ENCODE results near the gene CRYGA. TPM values are rescaled to one million over a fixed set of nuclear protein-coding genes. Genes with fewer than 3 reads are reported as not detected.

The CRYGA gene
- polyA plus RNA-seq, 1 of the 3 experiments (the other 2 are of a cell fraction): not detected

GRCh38 chr2:208174144-208174543, 10.8 kb upstream of the CRYGA start:
- Histone ChIP-seq H3F3A (replicated peaks; ENCODE audit: insufficient read depth) (peaks cover 6% of the 10 kb centered on the region), H3K9me2 (no peaks in the 10 kb centered on the region), H3K4me1 (ENCODE audit: control insufficient read depth in 1 of 2, insufficient read depth in 2 of 2, low read depth in 1 of 2, low read length in 1 of 2) (no peaks in the 10 kb centered on the region; a peak in 2 of 4 replicates), H3K9me3 (no peaks in the 10 kb centered on the region), H4K20me1 (ENCODE audit: insufficient read depth) (no peaks in the 10 kb centered on the region), H3K4me3 (ENCODE audit: low read depth in 2 of 2, low read length in 1 of 2) (no peak overlapping the region), H3K9ac (no peak overlapping the region), H3K36me3 (replicated peaks in 1 of 2; ENCODE audit: control insufficient read depth in 1 of 2, insufficient read depth in 2 of 2, low read length in 1 of 2) (no peaks in the 10 kb centered on the region), H3K79me2 (ENCODE audit: insufficient read depth) (no peaks in the 10 kb centered on the region), H3K27me3 (ENCODE audit: insufficient read depth) (no peaks in the 10 kb centered on the region), H3K4me2 (no peak overlapping the region), H3K27ac (ENCODE audit: low read depth in 2 of 2, low read length in 1 of 2) (no peak overlapping the region), H2AFZ (ENCODE audit: low read depth) (no peak overlapping the region)
- CTCF ChIA-PET: interaction anchor here (1.0 to 4.2 kb wide), 15 partner anchors 9 to 425 kb away, joined by 3 to 81 read pairs (median 7); partner anchors contain the start of genes CRYGA and IDH1
- POLR2A ChIA-PET: no interaction called here
- 90% methylated on average over 9 of the region's 9 CpGs for WGBS (ENCODE audit: low lambda C conversion rate)
- TF ChIP-seq FOSL2 (IDR thresholded peaks at IDR 0.05; ENCODE audit: borderline replicate concordance, low read depth): no peak
- no peak for TF ChIP-seq RAD21 (IDR thresholded peaks at IDR 0.05; ENCODE audit: low read length)
- TF ChIP-seq NFIC (IDR thresholded peaks at IDR 0.05; ENCODE audit: borderline replicate concordance): no peak
- no peak for TF ChIP-seq REST (IDR thresholded peaks at IDR 0.05; ENCODE audit: low read depth, low read length)
- TF ChIP-seq JUND (IDR thresholded peaks at IDR 0.05): no peak
- TF ChIP-seq TCF12 (IDR thresholded peaks at IDR 0.05): no peak
- TF ChIP-seq, protein P1, sequence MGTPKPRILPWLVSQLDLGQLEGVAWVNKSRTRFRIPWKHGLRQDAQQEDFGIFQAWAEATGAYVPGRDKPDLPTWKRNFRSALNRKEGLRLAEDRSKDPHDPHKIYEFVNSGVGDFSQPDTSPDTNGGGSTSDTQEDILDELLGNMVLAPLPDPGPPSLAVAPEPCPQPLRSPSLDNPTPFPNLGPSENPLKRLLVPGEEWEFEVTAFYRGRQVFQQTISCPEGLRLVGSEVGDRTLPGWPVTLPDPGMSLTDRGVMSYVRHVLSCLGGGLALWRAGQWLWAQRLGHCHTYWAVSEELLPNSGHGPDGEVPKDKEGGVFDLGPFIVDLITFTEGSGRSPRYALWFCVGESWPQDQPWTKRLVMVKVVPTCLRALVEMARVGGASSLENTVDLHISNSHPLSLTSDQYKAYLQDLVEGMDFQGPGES (IDR thresholded peaks at IDR 0.05; ENCODE audit: low read depth, low read length): no peak
- TF ChIP-seq SIN3A (IDR thresholded peaks at IDR 0.05; ENCODE audit: borderline replicate concordance, low read depth, low read length): no peak
- TF ChIP-seq, protein P2, sequence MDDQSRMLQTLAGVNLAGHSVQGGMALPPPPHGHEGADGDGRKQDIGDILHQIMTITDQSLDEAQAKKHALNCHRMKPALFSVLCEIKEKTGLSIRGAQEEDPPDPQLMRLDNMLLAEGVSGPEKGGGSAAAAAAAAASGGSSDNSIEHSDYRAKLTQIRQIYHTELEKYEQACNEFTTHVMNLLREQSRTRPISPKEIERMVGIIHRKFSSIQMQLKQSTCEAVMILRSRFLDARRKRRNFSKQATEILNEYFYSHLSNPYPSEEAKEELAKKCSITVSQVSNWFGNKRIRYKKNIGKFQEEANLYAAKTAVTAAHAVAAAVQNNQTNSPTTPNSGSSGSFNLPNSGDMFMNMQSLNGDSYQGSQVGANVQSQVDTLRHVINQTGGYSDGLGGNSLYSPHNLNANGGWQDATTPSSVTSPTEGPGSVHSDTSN (IDR thresholded peaks at IDR 0.05): no peak
- no peak for DNase-seq

DNA sequence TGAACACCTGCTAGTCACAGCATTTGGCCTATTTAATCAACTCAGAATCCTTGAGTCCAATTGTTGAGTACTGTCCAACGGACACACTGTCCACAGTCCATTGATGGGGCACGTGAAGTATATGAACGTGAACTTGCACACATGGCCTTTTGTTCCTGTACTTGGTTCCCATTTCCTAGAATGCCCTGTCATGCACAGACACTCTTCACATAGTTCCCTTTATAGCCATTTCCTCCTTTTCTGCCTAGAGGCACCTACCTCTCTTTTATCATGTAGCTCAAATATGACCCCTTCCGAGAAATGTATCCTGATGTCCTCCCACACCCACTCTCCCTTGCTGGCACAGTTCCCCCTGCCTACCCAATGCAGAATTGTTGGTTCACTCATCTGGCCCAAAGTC, 8.7 kb upstream of the CRYGA start:
- POLR2A ChIA-PET: no interaction called here
- Histone ChIP-seq H3K27ac (ENCODE audit: low read depth in 2 of 2, low read length in 1 of 2) (no peak overlapping the region), H3K4me1 (ENCODE audit: control insufficient read depth in 1 of 2, insufficient read depth in 2 of 2, low read depth in 1 of 2, low read length in 1 of 2) (no peaks in the 10 kb centered on the region; a peak in 2 of 4 replicates), H4K20me1 (ENCODE audit: insufficient read depth) (no peaks in the 10 kb centered on the region), H3F3A (replicated peaks; ENCODE audit: insufficient read depth) (peaks cover 6% of the 10 kb centered on the region), H3K9me2 (no peaks in the 10 kb centered on the region), H3K4me3 (ENCODE audit: low read depth in 2 of 2, low read length in 1 of 2) (no peak overlapping the region), H3K36me3 (replicated peaks in 1 of 2; ENCODE audit: control insufficient read depth in 1 of 2, insufficient read depth in 2 of 2, low read length in 1 of 2) (no peaks in the 10 kb centered on the region), H3K27me3 (ENCODE audit: insufficient read depth) (no peaks in the 10 kb centered on the region), H3K9me3 (no peaks in the 10 kb centered on the region), H2AFZ (ENCODE audit: low read depth) (no peak overlapping the region), H3K4me2 (no peak overlapping the region), H3K79me2 (ENCODE audit: insufficient read depth) (no peaks in the 10 kb centered on the region), H3K9ac (no peak overlapping the region)
- CTCF ChIA-PET: interaction anchor here (1.0 kb wide), 1 partner anchor 70 kb away, joined by 5 read pairs; no protein-coding TSS in a partner anchor
- DNase-seq: no peak
- 85% methylated on average over 4 of the region's 4 CpGs for WGBS (ENCODE audit: low lambda C conversion rate)
- TF ChIP-seq REST (IDR thresholded peaks at IDR 0.05; ENCODE audit: low read depth, low read length) (no peak), SIN3A (IDR thresholded peaks at IDR 0.05; ENCODE audit: borderline replicate concordance, low read depth, low read length) (no peak), FOSL2 (IDR thresholded peaks at IDR 0.05; ENCODE audit: borderline replicate concordance, low read depth) (no peak), TCF12 (IDR thresholded peaks at IDR 0.05) (no peak), POLR2AphosphoS5 (IDR thresholded peaks at IDR 0.05; ENCODE audit: low read depth, low read length) (no peak), ELF1 (IDR thresholded peaks at IDR 0.05) (no peak), FOXJ3 (CRISPR knock-in tag; IDR thresholded peaks at IDR 0.05) (no peak), EP300 (IDR thresholded peaks at IDR 0.05; ENCODE audit: borderline replicate concordance in 1 of 2, low read depth in 1 of 2, low read length in 1 of 2) (no peak), RFX5 (IDR thresholded peaks at IDR 0.05; ENCODE audit: low read length) (no peak), RAD21 (IDR thresholded peaks at IDR 0.05; ENCODE audit: low read length) (no peak)
- TF ChIP-seq, protein P1 (IDR thresholded peaks at IDR 0.05; ENCODE audit: low read depth, low read length): no peak
